Posterior vena cava (tissue), 2 donors: ENCODE data around the gene CMIP. TPM values are rescaled to one million over a fixed set of nuclear protein-coding genes. Genes with fewer than 3 reads are reported as not detected.

Source experiments
- DNase-seq: peaks from one replicate; pipeline ENCODE4 v3.0.0-alpha.2; 2020; ENCODE audit warnings: low spot score
- intact Hi-C, 2 donors: fragments of 100-400 bp; cut with DNase I; formaldehyde crosslinking; loops; one replicate each; pipeline versions ENCODE4 v1.14.1 to v1.14.2; 2022 to 2023
- total RNA-seq, 2 donors: library from RNA; stranded (reverse); fragmentation: NEBNext Ultra II Directional; extraction: Animal tissue kit (Norgen Biotek cat#: 25700); gene quantifications; one replicate each; pipeline ENCODE4 v1.2.1, GENCODE V29; 2021
- donor health status: DM: yes; HTN: yes; CAD: no.
- donor health status: DM: yes; HTN: yes; CAD: no.

CMIP gene
- total RNA-seq, 2 donors from 2014 or later = 38.2 to 45.2 TPM

DNA sequence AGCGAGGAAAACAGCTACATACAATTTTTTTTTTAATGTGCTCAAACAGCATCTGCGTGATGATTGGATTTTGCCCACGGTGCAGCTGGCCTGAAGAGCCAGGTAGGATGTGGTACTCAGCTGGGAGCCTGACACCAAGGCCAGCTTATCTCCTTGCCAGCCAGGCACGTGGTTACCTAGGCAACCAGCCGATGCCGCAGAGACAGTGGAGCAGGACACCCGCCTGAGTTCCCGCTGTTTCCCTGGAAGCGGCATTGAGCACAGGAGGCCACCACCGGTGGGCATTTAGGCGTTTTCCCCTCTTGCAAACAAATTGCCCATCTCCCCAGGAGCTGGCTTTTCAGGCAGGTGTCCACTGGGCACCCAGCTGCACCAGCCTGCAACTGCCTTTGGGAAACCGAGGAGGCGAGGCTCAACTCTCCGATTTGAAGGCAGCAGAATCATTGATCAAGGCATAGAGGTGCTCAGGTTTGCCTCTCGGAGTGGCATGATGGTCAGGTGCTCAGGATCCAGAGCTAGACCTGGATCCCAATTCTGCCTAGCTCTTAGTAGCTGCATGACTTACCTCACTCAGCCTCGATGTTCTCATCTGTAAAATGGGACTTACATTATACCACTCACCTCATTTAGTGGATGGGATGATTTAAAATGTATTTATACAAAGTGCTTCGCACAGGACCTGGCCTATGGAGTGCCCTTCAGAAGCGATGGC lies 196.9 kb downstream of the CMIP start:
- intact Hi-C loops = no loop called here
- DNase-seq = no peak

DNA sequence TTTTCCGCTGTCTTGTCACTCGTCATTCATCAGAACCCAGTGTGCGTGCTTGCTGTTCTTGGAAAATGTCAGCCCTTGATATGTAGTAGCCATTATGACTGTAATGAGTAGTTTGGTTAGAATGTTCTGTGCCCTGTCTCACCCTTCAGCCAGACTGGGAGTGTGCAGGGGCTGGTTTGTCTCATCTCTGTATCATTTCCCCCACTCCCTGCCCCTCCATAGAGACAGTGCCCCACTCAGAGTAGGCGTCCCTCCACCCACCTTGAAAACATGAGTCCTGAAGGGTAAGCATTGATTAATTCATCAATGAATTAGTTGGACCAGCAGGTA lies 197.5 kb downstream of the CMIP start:
- intact Hi-C loops = no loop called here
- no peak for DNase-seq

DNA sequence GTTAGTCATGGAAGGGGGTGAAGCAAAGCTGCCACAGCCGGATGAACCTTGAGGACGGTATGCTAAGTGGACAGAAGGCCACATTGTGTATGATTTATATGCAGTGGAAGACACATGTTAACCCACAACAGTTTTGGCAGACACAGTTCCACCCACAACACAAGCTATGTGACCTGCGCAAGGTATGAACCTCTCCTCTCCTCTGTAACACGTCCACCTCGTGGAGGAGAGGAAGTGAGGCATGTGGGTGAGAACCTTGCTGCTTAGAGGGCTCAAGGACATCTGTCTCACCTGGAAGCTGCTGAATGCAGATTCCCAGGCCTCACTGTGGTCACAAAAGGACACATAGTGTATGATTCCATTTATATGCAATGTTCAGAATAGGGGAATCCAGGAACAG lies 198.3 kb downstream of the CMIP start:
- no peak for DNase-seq
- intact Hi-C loops = no loop called here

DNA sequence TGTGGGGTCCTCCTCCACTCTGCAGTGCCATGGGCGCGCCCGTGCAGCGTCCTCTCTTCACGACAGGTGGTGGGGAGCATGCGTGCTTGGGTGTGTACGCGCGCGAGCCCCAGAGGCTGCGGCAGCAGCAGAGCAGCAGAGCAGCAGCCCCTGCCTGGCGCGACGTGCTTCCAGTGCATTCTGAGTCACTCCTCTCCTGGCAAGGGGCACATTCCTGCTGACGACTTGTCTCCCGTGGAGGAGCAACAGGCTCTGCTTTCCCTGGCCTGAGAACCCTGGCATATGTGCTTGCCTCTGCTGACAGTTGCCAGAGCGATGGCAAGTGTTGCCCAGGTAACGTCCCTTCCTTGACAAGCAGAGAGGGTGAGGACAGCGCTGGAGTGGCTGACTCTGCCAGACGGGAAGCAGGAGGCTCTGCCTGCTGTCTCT lies 200.7 kb downstream of the CMIP start:
- intact Hi-C loops = no loop called here
- DNase-seq = no peak

DNA sequence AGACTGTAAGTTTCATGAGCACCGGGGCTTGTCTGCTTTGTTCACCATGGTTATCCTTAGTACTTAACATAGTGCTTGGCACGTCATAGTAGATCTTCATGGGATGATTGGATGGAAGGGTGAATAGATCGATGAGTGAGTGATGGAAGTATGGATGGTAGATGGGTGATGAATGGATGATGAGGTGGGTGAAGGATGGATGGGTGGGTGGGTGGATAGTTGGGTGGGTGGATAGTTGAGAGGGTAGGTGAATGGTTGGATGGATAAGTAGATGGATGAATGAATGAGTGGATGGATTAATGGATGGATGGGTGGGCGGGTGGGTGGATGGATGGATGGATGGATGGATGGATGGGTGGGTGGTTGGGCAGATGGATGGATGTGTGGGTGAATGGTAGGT lies 201.3 kb downstream of the CMIP start:
- intact Hi-C loops = no loop called here
- DNase-seq = no peak

DNA sequence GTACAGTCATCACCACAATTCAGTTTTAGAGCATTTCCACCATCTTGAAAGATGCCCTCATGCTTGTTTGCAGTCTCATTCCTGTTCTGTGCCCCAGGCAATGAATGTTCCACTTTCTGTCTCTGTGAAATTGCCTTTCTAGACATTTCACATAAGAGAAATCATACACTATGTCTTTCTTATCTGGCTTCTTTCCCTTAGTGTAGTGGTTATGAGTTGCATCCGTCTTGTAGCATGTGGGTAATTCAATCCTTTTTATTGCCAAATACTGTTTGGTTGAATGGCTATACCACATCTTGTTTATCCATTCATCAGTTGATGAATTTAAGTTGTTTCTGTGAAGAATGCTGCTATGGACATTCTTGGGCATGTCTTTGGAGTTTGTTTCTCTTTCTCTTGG lies 202.0 kb downstream of the CMIP start:
- no peak for DNase-seq
- intact Hi-C loops = no loop called here

DNA sequence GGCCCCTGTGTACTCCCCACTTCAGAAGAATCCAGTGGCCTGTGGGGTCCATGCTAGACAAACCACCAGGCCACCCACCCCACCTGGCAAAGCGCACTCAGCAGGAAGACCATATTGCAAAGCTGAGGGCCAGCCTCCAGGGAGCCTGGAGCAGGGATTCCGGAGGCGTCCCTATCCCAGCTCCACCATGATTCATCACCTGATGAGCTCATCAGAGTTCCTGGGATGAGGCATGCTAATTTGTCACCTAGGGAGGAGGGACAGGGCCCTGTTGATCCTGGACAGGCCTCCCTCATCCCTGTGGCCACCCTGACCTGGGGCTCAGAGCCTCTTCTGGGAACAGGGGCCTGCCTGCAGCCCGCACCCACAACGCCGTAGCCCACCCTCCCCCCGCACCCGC lies 202.9 kb downstream of the CMIP start:
- no peak for DNase-seq
- intact Hi-C loops = no loop called here

DNA sequence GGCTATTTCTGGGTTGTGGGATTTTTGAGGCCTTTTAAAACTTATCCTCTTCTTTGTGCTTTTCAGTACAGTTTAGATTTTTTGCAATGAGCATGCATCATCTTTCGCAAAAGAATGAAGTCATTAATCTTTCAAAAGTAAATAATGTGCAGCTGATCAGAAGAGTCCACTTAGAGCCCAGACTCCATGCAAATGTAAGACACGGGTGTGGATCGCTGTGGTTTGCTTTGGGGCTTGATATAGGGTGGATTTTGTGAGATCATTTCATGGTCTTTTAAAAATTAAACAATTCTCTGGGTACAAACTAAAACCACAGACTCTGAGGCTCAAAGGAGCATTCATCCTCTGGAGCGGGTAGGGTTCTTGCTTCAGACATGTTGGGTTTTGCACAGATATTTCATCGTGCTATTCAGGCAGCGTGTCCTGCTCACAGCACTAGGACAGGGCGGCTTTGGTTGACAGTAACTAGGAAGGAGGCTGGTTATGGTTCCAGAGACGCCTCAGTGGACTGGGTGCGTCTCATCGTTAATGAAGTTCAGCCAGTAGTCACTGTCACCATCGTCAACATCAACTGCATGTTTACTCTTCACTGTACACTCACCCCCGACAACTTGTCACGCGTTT lies 205.1 kb downstream of the CMIP start:
- intact Hi-C loops = no loop called here
- no peak for DNase-seq

DNA sequence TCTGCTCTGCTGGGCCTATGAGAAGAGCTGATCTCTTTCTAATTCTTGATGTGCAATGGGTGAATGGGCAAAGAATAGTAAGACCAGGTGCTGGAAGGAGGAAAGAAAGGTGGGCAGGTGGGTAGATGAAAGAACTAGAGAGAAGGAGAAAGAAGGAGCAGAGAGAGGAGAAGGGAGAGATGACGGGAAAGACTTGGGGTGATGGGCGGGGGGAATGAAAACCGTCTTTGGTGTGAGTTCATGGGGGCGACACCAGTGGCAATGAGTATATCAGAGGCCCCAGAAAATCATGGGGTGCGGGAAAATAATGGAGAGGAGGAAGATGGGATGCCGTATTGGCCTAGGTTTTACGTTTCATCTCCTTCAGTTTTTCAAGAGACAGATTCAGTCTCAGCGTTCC lies 205.7 kb downstream of the CMIP start:
- intact Hi-C loops = no loop called here
- DNase-seq = no peak

DNA sequence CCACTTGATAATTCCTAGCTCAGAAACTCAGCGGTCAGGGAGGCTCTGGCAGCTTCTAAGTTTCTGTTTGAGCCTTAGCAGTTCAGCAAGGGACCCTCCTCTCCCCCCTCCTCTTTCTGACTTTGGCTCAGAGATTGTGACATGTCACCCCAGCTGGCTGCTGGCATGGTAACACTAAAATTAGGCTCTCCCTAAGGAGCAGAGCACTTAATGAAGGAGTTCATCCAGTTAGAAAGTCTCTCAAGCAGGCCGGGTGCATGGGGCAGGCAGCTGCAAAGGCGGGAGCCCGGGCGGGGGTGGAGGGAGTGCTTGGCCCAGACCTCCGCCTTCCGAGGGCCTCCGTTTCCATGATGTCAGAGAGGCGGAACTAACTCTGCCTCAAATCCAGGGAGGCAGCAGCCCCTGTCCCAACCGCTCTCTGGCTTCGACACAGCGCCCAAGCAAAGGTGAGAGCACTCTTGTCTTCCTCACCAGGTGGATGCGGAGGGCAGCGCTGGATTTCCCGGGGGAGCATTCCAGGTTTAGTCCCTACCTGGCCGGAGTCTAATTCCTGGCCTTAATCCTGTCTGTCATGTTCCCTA lies 206.5 kb downstream of the CMIP start:
- DNase-seq = peak; percentile 91
- intact Hi-C loops = no loop called here

DNA sequence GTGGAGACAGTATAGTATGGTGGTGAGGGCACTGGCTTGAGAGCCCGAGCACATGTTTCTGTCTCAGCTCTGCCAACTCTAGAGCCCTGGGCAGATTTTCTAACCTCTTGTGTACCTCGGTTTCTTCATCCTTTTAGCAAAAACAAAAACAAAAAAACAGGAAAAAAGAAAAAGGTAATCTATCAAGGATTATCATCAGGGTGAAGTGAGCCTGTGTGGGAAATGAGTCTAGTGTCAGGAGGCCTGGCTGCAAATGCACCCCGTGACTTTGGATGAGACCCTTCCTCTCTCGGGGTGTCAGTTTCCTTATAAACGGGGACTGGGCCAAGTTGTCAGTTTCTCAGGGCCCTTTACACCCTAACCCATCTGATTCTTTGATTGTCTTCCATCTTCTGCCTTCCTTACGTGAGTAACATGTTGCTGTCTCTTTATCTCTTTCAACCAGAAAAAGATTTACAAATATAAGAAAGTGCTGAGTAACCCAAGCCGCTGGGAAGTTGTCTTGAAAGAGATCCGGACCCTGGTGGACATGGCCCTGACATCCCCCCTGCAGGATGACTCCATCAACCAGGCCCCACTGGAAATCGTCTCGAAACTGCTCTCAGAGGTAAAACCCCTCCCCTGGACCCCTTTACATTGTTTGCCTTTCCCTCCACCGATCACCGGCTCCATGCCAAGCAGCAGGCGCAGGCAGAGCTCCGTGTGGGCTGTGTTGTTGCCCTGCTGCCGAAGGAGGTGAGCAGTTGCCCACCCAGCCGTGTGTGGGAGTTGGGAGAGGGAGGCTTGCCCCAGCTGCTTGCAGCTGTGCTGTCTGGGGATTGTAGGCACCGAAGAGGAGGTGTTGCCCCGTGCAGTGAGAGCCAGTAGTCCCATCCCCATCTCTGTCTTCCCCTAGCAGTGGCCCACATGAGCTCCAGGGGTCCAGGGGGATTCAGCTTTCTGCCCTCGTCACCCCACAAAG lies 207.4 kb downstream of the CMIP start:
- intact Hi-C loops = no loop called here
- no peak for DNase-seq

DNA sequence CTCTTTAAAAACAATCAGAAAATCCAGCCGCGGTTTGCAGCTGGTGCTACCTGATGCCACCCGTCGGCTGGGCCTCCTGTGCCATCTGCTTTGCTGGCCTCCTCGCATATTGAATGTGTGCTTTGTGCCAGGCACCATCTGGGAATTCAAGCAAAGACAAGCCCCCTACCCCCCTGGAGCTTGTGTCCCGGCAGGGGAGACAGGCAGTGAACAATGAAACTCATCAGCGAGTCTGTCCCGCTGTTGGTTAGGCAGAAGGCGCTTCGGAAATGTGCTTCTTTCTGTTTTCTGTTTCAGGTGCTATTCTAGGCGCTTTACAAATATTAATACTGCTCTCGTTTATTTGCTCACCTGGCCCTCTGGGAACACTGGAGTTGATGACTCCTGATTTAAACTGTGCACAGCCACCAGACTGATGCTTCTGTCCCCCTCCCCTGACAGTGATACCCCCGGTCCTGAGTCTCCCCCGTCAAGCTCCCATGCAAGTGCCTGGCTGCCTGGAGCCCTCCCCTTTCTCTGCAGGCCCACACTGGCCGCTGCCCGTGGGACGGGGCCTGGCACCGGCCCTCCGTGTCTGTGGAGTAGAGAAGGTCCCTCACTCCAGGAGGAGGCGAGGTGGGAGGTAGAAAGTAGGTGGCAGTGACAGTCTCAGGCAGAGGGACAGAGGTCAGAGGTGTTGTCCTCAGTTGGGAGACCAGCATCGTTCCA lies 208.3 kb downstream of the CMIP start:
- intact Hi-C loops = no loop called here

DNA sequence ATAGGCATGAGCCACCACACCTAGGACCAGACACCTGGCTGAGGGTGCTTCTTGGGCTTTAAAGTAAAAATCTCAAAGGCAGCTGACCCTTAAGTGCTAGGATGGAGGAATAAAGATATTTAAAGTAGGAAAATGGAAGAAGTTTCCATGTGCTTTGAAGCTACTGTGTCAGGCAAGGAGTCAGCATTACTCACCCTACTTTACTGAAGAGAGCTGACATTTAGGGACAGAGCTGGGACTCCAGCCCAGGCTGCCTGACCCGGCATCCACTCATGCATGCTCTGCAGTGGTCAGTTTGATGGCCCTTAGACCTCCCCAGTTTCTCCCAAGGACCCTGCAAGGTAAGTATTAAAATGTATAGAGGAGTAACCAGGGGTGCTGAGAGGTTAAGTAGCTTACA lies 209.7 kb downstream of the CMIP start:
- DNase-seq = no peak
- intact Hi-C loops = loop anchor here in 1 of 2 donors (1.0 kb wide), 1 partner anchor 37 kb away; no protein-coding TSS in a partner anchor

More for the DNA sequence above, 208.3 kb downstream of the CMIP start:
- no peak for DNase-seq

DNA sequence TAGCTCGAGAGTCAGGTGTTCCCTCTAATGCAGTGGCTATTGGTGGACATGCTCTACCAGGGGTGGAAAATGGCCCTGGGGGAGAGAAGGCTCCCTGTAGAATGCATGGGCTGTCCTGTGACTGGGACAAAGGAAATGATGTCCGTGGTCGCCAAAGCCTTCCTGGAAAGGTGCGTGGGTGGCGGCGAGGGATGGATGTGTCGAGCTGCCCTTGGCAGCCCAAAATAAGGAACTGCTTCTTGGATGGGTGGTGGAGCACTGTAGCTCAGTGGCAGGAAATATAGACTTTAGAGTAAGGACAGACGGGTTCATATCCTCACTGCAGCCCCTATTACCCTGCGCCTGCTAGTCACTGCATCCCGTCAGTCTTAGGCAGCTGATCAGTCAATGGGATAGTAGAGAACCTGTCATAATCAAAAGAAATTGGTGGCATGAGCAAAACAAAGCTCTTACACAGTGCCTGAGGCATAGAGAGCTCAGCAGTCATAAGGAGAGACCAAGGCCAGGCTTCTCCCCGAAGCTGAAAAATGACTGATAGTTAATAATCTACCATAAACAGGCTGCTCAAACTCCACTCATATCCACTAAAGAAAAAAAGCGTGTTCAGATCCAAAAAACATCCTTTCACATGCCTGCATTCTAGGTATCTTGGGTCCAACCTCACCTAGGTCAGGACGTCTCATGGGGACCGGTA lies 211.0 kb downstream of the CMIP start:
- no peak for DNase-seq
- intact Hi-C loops = no loop called here

DNA sequence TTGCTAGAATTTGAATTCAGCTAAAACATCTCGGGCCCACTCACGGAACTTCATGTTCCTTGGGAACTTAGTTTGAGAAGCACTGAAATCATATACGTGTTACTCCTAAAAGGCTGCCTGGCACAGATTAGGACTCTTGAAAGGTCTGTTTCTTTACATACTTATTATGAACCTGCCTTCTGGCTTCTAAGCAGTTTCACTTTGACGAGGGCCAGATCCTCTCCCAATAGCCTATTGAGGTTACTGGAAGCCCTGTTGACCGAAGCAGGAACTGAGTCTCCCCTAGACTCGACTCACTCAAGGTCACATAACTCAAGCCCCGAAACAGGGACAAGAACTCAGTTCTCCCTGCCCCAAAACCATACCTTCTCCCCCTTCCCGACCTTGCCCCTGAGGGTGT lies 212.6 kb downstream of the CMIP start:
- no peak for DNase-seq
- intact Hi-C loops = no loop called here

DNA sequence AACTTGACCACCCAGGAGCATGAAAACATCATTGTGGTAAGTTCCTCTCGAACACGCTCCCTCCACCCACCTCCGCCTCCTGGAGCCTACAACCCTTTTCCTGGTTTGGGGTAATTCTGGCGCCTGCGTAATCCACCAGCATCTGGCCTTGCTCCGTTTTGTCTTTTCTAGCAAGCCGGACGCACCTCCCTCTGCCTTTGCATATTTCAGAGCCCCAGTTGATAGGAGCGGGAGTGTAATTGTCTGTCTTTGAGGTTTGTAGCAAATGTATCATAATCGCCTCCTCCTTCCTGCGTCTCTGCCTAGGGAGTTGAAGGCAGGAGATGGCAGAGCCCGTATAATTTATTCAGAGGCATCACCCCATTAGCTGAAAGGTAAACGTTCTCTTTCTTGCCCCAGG lies 213.2 kb downstream of the CMIP start:
- DNase-seq = no peak
- intact Hi-C loops = no loop called here

DNA sequence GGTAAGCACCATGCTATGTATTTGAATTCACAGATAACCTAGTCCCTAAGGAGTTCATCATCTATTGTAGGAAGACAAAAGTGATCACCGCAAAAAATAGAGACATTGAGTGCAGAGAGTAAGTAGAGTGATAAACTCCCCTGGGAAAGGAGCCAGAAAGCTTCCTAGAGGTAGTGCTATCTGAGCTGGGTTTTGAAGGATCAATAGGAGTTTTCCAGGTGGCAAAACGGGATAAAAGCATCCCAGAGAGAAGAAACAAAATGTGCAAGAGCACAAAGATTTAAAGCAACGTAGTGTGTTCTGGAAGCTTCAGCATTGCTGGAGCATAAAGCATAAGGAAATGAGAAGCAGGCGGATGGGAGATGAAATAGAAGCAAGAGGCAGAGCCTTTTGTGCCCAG lies 213.8 kb downstream of the CMIP start:
- intact Hi-C loops = no loop called here
- no peak for DNase-seq

DNA sequence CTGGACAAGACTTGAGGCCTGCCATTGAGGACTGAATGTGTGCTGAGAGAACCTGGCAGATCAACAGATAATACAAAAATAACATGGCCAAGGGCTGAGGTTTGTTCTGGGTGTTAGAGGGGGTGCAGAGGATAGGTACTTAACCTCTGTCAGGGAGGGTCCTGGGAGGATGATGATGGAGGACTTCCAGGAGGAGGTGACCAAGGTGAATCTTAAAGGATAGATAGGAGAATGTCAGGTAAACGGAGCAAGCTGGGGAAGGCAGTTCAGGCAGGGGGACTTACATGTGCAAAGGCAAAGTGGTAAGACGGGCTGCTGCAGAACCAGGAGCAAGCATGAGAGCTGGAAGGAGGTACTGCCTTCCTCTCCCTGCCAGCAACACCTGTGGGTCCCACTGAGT lies 214.6 kb downstream of the CMIP start:
- no peak for DNase-seq
- intact Hi-C loops = no loop called here

DNA sequence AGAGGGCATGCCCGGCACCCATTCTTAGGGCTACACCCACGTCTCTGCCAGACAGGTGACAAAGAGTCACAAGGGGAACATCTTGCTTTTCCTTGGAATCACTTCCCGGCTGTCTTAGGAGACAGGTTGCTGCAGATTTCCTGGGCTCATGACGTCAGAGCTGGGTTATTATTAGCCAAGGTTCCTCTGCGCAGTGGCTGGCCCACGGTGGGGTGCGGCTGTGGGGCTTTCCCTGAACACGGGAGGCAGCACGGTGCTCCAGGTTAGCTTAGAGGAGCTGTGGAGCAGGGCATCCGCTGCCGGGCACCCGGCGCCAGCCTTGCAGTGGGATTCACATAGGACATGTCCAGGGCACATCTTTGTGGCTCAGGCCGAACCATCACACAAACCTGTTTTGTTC lies 216.5 kb downstream of the CMIP start:
- intact Hi-C loops = no loop called here
- DNase-seq = no peak
